ENCODE data around the gene AFAP1.

The AFAP1 gene

GRCh38 chr4:7850489-7850888 lies 89.2 kb downstream of the AFAP1 start:
- H3K4me1 Mint-ChIP-seq (ENCODE audit: low read depth): peaks cover 67% of the 10 kb centered on the region
- no peaks in the 10 kb centered on the region for H3K27me3 Mint-ChIP-seq
- H3K9me3 Mint-ChIP-seq (ENCODE audit: low read depth): no peaks in the 10 kb centered on the region
- H3K36me3 Mint-ChIP-seq: peaks cover 10% of the 10 kb centered on the region
- H3K4me3 Mint-ChIP-seq: no peak overlapping the region
- H3K27ac Mint-ChIP-seq: no peak overlapping the region

- peaks cover 50% of the 10 kb centered on the region for H3K4me1 Mint-ChIP-seq (ENCODE audit: low read depth)
- no peaks in the 10 kb centered on the region for H3K9me3 Mint-ChIP-seq (ENCODE audit: low read depth)
- no peaks in the 10 kb centered on the region for H3K27me3 Mint-ChIP-seq
- H3K4me3 Mint-ChIP-seq: no peak overlapping the region
- no peak overlapping the region for H3K27ac Mint-ChIP-seq
- H3K36me3 Mint-ChIP-seq: peaks cover 10% of the 10 kb centered on the region
These were observed 92.5 kb downstream of the AFAP1 start for GRCh38 chr4:7847206-7847605.

GRCh38 chr4:7845493-7846128 lies 94.0 kb downstream of the AFAP1 start:
- H3K9me3 Mint-ChIP-seq (ENCODE audit: low read depth): no peaks in the 10 kb centered on the region
- H3K4me3 Mint-ChIP-seq: no peak overlapping the region
- H3K27me3 Mint-ChIP-seq: no peaks in the 10 kb centered on the region
- peaks cover 36% of the 10 kb centered on the region for H3K4me1 Mint-ChIP-seq (ENCODE audit: low read depth)
- peaks cover 14% of the 10 kb centered on the region for H3K36me3 Mint-ChIP-seq
- peak overlapping the region; percentile 23 for H3K27ac Mint-ChIP-seq

GRCh38 chr4:7844594-7844991 lies 95.1 kb downstream of the AFAP1 start:
- peaks cover 30% of the 10 kb centered on the region for H3K4me1 Mint-ChIP-seq (ENCODE audit: low read depth)
- no peaks in the 10 kb centered on the region for H3K9me3 Mint-ChIP-seq (ENCODE audit: low read depth)
- H3K4me3 Mint-ChIP-seq: no peak overlapping the region
- H3K36me3 Mint-ChIP-seq: peaks cover 12% of the 10 kb centered on the region
- H3K27ac Mint-ChIP-seq: no peak overlapping the region
- no peaks in the 10 kb centered on the region for H3K27me3 Mint-ChIP-seq

- H3K9me3 Mint-ChIP-seq (ENCODE audit: low read depth): no peaks in the 10 kb centered on the region
- H3K4me1 Mint-ChIP-seq (ENCODE audit: low read depth): peaks cover 27% of the 10 kb centered on the region
- H3K4me3 Mint-ChIP-seq: no peak overlapping the region
- H3K27ac Mint-ChIP-seq: no peak overlapping the region
- no peaks in the 10 kb centered on the region for H3K27me3 Mint-ChIP-seq
- peaks cover 13% of the 10 kb centered on the region for H3K36me3 Mint-ChIP-seq
These were observed 95.6 kb downstream of the AFAP1 start for GRCh38 chr4:7843831-7844593.

- Mint-ChIP-seq H3K27ac (no peak overlapping the region), H3K27me3 (no peaks in the 10 kb centered on the region), H3K4me3 (no peak overlapping the region), H3K4me1 (ENCODE audit: low read depth) (peaks cover 21% of the 10 kb centered on the region), H3K36me3 (peaks cover 12% of the 10 kb centered on the region), H3K9me3 (ENCODE audit: low read depth) (no peaks in the 10 kb centered on the region)
These were observed 97.0 kb downstream of the AFAP1 start for GRCh38 chr4:7842384-7843279.

GRCh38 chr4:7841894-7842293 lies 97.8 kb downstream of the AFAP1 start:
- Mint-ChIP-seq H3K4me1 (ENCODE audit: low read depth) (peaks cover 19% of the 10 kb centered on the region), H3K4me3 (no peak overlapping the region), H3K27ac (no peak overlapping the region), H3K9me3 (ENCODE audit: low read depth) (no peaks in the 10 kb centered on the region), H3K27me3 (no peaks in the 10 kb centered on the region), H3K36me3 (peaks cover 13% of the 10 kb centered on the region)

- H3K36me3 Mint-ChIP-seq: peaks cover 14% of the 10 kb centered on the region
- H3K4me1 Mint-ChIP-seq (ENCODE audit: low read depth): peaks cover 16% of the 10 kb centered on the region
- H3K27me3 Mint-ChIP-seq: no peaks in the 10 kb centered on the region
- H3K27ac Mint-ChIP-seq: no peak overlapping the region
- H3K9me3 Mint-ChIP-seq (ENCODE audit: low read depth): no peaks in the 10 kb centered on the region
- H3K4me3 Mint-ChIP-seq: no peak overlapping the region
These were observed 98.6 kb downstream of the AFAP1 start for GRCh38 chr4:7841071-7841470.

GRCh38 chr4:7839856-7840255 lies 99.8 kb downstream of the AFAP1 start:
- H3K27me3 Mint-ChIP-seq: no peaks in the 10 kb centered on the region
- peaks cover 12% of the 10 kb centered on the region for H3K4me1 Mint-ChIP-seq (ENCODE audit: low read depth)
- H3K36me3 Mint-ChIP-seq: peaks cover 14% of the 10 kb centered on the region
- H3K9me3 Mint-ChIP-seq (ENCODE audit: low read depth): no peaks in the 10 kb centered on the region
- no peak overlapping the region for H3K4me3 Mint-ChIP-seq
- no peak overlapping the region for H3K27ac Mint-ChIP-seq

GRCh38 chr4:7838136-7838782 lies 101.4 kb downstream of the AFAP1 start:
- Mint-ChIP-seq H3K27me3 (no peaks in the 10 kb centered on the region), H3K27ac (no peak overlapping the region)

GRCh38 chr4:7837597-7838135 lies 102.0 kb downstream of the AFAP1 start:
- Mint-ChIP-seq H3K4me3 (no peak overlapping the region), H3K9me3 (ENCODE audit: low read depth) (no peaks in the 10 kb centered on the region), H3K27me3 (no peaks in the 10 kb centered on the region), H3K27ac (no peak overlapping the region), H3K4me1 (ENCODE audit: low read depth) (peaks cover 2% of the 10 kb centered on the region), H3K36me3 (peaks cover 19% of the 10 kb centered on the region)

More at GRCh38 chr4:7838136-7838782, 101.4 kb downstream of the AFAP1 start:
- Mint-ChIP-seq H3K9me3 (ENCODE audit: low read depth) (no peaks in the 10 kb centered on the region), H3K4me1 (ENCODE audit: low read depth) (peaks cover 2% of the 10 kb centered on the region), H3K4me3 (no peak overlapping the region), H3K36me3 (peaks cover 13% of the 10 kb centered on the region)

- Mint-ChIP-seq H3K27me3 (no peaks in the 10 kb centered on the region), H3K36me3 (peaks cover 30% of the 10 kb centered on the region), H3K27ac (peak overlapping the region; percentile 64), H3K9me3 (ENCODE audit: low read depth) (peaks cover 9% of the 10 kb centered on the region), H3K4me3 (peak overlapping the region; percentile 56), H3K4me1 (ENCODE audit: low read depth) (peaks cover 48% of the 10 kb centered on the region)
These were observed 107.6 kb downstream of the AFAP1 start for GRCh38 chr4:7831858-7832730.

GRCh38 chr4:7831330-7831729 lies 108.3 kb downstream of the AFAP1 start:
- peaks cover 9% of the 10 kb centered on the region for H3K9me3 Mint-ChIP-seq (ENCODE audit: low read depth)
- H3K4me3 Mint-ChIP-seq: peak overlapping the region; percentile 27
- H3K27me3 Mint-ChIP-seq: no peaks in the 10 kb centered on the region
- H3K27ac Mint-ChIP-seq: peak overlapping the region; percentile 64
- peaks cover 28% of the 10 kb centered on the region for H3K36me3 Mint-ChIP-seq
- peaks cover 54% of the 10 kb centered on the region for H3K4me1 Mint-ChIP-seq (ENCODE audit: low read depth)

Data from activated naive CD8-positive, alpha-beta T cell (primary cell).